DMS114 treated with DMSO at 0.1 percent for 48 hours (cell line): ENCODE measurements around the gene TYRO3.
A peak's percentile ranks its signal among the peaks of the same experiment; 100 is the strongest.

ENCODE experiments used
- DNase-seq: peaks from one replicate; lab custom pipeline; 2025; ENCODE audit not compliant: unreplicated experiment; lab: John Stamatoyannopoulos, UW

Gene TYRO3

GRCh38 chr15:41558400-41559238 is at the start of gene TYRO3:
TSS of gene TYRO3 (plus strand) at chr15:41559212. CDS start at chr15:41559258, 46 bp downstream.
- no peak for DNase-seq

- DNase-seq: no peak
These were observed 48.3 kb upstream of the TYRO3 start for GRCh38 chr15:41510728-41511127.

DNA sequence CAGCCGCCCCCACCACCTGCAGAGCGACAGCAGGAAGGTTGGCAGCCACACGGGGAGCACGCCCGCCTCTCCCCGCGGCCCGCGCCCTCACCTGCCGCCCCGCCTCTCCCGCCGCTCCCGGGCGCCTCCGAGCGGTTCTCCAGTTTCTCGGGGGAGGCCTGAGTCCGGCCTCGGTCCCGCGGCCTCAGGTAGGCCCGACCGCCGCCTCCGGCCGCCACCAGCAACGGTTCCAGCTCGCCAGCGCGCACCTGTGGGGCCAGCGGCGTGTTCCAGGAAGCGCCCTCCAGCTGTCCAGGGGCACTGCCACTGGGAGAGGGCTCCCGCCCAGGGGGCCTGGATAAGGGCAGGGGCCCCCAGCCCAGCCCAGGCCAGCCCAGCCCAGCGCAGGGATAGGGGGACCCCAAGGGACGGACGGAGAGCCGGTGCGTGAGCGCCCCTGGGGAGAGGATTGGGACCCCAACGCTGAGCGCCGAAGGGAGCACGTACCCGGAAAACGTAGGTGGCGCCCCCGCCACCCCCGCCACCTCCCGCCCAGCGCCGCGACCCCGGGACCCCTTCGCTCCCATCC is 47.6 kb upstream of the TYRO3 start:
- no peak for DNase-seq

DNA sequence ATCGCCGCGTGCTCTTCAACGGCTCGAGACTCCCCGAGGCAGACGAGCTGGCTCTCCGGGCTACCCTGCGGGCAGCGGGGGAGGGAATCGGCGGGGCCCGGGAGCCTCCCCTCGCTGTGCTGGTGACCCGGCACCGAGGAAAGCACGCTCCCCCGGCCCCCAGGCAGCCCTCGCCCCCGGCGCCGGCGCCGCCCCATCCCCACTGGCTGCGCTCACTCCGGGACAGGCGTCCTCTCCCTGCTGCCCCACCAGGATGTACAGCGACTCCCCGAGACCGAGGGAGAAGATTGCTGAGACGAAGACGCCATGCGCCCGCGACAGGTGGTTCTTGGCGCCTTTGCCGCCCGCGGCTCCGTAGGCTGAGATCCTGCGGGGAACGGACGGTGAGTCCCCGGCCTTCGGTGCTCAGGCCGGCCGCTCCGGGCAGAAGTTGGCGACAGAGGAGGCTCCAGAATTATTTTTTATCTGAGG is 47.1 kb upstream of the TYRO3 start:
- no peak for DNase-seq

- no peak for DNase-seq
These were observed 46.5 kb upstream of the TYRO3 start for GRCh38 chr15:41512512-41512939.

DNA sequence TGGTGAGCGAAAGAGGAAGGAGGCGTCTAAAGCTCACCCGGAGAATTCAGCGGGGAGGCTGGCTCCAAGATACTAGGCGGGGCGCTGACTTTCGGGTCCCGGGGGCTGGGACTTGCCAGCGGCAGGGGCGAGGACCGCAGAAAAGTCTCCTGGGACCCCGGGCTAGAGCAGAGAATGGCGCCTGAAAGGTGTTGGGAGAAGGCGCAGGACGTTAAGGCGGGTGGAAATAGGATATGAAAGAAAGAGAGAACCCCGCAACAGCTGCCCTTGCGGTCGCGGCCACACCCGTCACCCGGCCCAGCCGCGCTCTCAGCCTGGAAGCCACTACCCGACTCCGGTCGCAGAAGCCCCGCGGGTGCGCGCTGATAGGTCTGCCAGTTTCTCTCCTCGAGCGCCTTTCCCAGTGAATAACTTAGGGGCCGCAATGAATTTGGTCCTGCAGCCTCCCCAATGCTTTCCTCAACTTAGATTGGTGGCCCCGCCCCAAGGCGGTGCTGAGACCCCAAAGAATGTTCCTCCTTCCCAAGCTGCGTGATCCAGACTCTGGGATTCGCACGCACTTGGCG is 46.0 kb upstream of the TYRO3 start:
- DNase-seq: no peak

DNA sequence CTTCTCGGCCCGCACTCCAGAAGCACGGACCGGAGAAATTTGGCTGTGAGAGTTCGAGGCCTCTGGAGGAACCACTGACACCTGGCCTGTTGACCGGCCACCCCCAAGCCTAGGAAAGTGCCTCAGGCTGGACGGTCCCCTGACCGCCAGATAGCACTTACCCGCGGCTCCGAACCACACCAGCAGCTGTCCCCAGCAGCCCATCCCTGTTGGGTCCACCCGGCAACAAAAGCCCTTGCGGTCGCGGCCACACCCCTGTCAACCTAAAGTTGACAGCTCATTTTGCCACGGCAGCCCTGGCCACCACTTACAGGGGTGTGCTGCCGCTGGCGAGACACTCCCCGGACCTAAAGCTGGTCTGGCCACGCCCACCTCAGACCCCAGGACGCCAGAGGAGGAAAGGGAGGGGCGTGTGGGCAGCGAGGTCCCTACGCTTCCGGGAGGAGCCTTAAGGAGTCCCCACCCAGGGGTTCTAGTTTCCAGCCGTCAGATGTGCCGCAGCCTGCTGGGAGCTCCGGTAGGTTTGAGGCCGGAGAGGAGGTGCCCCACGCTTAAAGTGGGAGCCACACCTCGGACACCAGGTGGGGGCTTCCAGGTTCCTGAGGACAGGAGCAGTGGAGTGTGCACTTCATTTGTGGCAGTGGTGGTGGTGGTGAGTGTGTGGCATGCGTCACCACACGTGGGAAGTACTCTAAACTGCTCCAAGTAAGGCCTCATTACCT is 45.3 kb upstream of the TYRO3 start, which contains the start of gene LTK:
TSS of gene LTK (minus strand) at position 322 of the 722 bp plus-strand sequence. CDS start at position 204, 118 bp downstream.
- peak; percentile 77 for DNase-seq

- DNase-seq: no peak
These were observed 41.0 kb upstream of the TYRO3 start for GRCh38 chr15:41517895-41518449.

DNA sequence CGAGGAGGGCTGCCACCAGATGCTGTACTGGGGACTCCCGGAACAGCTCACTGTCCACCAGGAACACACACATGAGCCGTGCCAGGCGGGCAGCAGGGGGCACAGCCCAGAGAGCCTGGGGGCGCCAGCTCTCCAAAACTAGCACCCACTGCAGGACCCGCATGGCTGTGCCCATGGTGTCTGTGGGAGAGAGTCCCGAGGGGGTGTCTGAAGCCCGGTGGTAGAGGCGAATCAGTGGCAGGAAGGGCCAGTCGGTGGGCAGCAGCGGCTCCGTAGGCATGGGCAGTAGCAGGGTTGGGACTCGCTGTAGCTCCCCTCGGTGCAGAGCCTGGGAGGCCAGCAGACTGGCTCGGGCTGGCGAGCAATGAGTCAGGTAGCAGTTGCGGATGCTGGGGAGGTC is 38.4 kb upstream of the TYRO3 start:
- DNase-seq: no peak

- no peak for DNase-seq
These were observed 37.4 kb upstream of the TYRO3 start for GRCh38 chr15:41521614-41522013.

- no peak for DNase-seq
These were observed 35.9 kb upstream of the TYRO3 start for GRCh38 chr15:41523097-41523496.

GRCh38 chr15:41530363-41530956 is 28.6 kb upstream of the TYRO3 start:
- no peak for DNase-seq

GRCh38 chr15:41535544-41535943 is 23.5 kb upstream of the TYRO3 start:
- DNase-seq: no peak

DNA sequence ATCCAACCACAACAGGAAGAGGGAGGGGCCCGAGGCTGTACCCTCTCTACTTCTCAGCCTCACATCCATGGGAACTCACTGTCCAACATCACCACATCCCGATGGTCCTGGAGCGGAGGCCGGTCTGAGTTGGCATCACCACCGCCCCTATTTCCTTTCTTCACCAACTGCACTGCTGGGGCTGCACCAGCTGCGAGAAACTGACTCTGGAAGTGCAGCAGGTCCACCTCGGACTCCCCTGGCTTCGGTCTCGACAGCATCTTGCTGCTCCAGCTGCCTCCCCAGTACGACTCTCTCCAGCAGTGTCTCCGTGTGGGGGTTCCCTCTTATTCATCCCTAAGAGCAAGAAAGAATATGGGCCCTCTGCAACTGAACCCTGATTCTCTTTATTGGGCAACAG is 22.1 kb upstream of the TYRO3 start:
- no peak for DNase-seq

- no peak for DNase-seq
These were observed 15.5 kb upstream of the TYRO3 start for GRCh38 chr15:41543521-41543870.

GRCh38 chr15:41544650-41545015 is 14.4 kb upstream of the TYRO3 start:
- no peak for DNase-seq

DNA sequence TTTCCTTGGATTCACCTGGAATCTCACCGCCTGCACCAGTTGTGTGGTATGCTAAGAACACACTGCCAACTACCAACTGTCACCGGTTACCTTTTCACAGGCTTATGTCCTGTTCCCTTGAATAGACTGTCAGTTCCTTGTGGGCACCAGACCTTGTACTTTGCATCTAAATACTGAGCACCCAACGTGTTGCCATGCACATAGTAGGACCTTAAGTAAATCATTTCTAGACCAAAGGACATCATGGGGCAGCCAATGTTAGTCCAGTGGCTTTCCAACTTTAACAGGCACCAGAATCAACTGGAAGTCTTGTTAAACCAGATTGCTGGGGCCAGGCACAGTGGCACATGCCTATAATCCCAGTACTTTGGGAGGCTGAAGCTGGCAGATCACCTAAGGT is 13.8 kb upstream of the TYRO3 start:
- DNase-seq: no peak

GRCh38 chr15:41546851-41547786 is 11.9 kb upstream of the TYRO3 start:
- no peak for DNase-seq

- no peak for DNase-seq
These were observed 8.8 kb upstream of the TYRO3 start for GRCh38 chr15:41550066-41550775.
